HG02642 (cell line): ENCODE data around the gene IGSF3.

Experiments
- ATAC-seq: cut with Tn5 transposase; IDR thresholded peaks from one replicate; pipeline ENCODE4 v1.9.1; 2021; ENCODE audit warnings: mild to moderate bottlenecking; ENCODE audit not compliant: unreplicated experiment, poor library complexity

IGSF3 gene

DNA sequence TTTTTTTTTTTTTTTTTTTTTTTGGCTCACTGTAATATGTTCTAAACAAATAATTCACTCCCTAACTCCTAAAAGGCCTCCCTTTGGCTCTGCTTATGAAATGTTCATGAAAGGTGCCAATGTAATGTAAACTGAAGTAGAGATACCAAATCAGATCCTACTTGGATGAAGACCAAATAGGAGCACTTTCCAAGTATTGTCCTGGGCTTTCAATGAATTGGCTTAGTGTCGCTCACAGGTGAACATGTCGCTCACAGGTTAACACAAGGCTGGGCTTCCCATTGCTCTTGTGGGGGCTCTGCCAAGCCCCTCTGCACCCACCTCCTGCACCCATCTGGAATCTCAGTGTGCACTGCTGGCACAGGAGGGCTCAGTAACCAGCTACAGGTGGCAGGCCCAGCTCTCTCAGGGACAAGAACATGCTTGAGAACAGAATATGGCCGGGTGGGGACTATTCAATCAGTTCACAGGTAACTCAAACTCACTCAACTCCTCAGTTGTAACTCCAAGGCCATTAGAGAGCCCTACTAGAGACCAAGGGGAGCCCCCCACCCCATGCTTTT lies 86.1 kb downstream of the IGSF3 start:
- no peak for ATAC-seq

DNA sequence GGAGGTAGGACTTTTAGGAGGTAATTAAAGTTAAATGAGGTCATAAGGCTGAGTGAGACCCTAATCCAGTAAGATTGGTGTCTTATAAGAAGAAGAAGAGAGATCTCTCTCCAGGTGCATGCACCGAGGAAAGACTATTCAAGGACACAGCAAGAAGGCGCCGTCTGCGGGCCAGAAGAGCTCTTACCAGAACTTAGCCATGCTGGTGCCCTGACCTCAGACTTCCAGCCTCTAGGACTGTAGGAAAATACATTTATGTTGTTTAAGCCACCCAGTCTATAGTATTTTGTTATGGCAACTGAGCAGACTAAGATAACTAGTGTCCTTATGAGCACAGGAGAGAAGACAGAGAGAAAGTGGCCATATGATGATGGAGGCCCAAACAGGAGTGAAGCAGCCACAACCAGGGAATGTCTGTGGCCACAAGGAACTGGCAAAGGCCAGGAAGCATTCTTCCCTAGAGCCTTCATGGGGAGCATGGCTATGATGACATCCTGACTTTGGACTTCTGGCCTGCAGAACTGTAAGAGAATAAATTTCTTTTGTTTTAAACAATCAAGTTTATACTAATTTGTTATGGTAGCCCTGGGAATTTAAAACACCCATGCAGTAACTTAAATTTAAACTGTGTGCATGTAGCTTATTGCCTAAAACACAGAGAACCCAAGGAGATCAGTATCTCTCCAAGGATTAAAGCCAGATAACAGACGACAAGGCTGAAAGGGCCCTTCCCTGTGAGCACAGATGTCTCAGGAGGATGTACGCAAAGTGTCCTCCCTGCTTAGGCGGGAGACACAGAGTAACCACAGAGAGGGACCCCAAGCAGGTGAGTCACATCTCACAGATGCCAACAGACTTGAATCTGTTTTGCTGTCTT lies 86.8 kb downstream of the IGSF3 start:
- ATAC-seq, result no peak

DNA sequence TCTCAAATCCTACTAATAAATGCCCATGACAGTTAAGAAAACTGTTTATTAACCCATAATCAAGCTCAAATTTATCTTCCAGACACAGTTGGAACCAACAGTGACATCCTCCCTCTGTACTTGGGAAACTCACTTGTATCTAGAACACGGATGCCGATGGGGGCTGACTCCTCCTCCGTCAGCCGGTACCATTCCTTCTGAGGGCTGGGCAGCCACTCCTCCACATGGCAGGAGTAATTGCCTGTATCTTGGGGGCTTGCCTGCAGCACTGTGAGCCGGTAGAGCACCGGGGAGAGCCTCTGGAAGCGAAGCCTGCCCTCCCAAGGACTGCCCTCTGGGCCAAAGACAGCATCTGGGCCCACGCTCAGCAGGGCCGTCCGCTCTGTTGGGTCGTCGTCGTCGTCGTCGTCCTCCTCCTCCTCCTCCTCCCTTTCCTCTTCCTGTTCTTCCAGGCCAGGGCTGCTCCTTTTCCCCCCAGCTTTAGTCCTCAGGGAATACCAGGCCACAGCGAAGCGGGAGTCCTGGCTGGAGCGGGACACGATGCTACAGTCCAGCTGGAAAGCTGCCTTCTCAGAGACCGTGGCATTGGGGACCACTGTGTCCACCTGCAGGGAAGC lies 88.2 kb downstream of the IGSF3 start:
- ATAC-seq, result no peak

GRCh38 chr1:116578581-116578980 lies 89.0 kb downstream of the IGSF3 start:
- no peak for ATAC-seq

DNA sequence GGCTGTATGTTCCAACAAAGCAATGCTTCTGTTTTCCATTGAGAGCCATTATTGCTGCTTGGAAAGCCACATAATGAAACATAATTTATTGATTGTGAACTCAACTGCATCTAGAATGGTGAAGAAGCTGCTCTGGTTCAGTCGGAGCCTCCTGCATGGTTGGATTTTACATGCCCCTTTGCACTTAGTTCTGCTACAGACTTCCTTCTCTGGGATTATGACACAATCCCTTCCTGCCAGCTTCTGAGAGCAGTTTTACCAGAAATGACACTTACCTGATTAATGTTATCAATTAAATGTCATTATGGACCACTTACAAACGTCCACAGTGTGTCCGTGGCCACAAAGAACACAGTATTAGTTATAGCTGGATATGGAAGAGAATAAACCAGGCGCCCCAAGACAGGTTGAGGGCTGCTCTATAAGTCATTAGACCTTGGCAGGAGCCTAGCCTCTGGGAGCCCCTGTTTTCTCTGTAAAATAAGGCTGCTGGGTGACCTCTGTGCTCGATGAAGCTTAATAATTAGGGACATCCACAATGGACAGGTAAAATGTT lies 89.7 kb downstream of the IGSF3 start:
- ATAC-seq, result no peak

- ATAC-seq, result no peak
These were observed 92.8 kb downstream of the IGSF3 start for GRCh38 chr1:116574581-116575291.

GRCh38 chr1:116573431-116574095 lies 94.0 kb downstream of the IGSF3 start:
- no peak for ATAC-seq

DNA sequence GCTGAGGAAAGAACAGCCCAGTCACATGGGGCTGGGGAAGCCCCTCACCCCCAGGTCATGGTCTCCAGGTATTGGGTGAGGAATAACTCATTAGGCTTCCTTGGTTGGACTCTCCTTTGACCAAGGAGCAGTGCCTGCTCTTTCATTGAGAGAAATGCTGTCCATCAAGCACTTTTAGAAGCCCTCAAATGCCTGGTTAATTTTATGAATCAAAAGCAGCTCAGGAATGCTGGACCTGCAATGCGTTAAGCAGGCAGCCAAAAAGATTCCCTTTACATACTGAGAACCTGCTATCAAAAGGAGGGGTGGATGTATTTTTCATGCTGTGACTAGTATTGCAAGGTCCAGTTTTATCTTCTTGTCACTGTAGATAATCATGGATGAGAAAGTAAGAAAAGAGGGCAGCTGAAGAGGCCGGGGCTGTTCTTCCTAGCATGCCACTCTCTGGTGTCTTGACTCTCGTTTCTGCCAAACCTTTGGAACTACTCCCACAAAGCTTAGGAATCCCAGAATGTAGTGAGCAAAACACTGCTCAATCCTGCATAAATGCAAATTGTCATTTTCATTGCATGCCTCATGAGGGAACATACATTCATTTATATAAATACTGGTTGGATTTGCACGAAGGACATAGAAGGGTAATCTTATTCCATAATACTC lies 94.6 kb downstream of the IGSF3 start:
- ATAC-seq, result no peak

DNA sequence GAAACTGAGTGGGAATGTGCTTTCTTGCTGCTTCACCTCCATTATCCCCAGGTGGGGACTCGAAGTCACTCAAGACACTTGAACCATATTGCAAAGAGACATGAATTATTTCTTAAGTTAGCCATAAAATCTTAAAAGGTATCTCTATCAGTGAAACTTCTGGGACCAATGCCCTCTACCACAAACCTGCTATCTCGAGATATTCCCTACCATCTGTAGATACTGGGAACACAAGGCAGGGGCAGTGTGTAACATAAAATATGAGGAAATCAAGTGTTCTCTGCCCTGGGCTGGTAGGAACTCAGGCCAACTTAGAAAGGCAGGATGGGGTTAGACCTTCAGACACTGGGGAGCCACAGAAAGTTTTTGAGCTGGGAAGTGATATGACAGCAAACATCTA lies 95.4 kb downstream of the IGSF3 start:
- no peak for ATAC-seq

DNA sequence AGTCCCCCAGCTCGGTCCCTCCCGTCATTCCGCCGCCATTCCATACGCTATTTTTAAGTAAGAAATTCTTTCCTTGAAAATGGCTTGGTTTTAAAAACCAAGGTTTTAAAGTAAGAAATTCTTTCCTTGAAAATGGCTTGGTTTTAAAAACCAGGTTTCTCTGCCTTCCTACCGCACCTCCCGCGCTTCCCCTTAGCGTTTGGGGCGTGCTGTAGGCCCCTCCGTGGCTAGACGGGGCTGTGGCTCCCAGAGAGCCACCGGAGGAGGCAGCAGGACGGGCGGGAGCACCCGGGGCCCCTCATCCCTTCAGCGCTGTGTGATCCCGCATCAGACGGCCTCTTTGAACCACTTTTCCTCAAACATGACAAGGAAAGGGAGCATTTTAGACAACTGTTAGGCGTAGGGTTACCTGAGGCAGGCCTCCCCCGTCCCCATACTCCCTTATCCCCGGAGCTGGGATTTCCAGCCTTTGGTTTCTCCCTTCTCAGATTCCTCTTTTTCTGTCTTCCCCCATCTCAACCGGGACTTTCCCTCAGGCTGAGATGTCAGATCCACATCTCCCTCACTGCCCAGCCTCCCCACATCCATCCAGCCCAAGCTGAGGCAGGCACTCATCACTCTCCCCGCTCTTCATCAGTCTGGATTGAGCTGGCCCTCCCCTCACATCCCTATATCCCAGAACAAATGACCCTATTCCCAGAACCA lies 96.2 kb downstream of the IGSF3 start:
- ATAC-seq, result no peak

DNA sequence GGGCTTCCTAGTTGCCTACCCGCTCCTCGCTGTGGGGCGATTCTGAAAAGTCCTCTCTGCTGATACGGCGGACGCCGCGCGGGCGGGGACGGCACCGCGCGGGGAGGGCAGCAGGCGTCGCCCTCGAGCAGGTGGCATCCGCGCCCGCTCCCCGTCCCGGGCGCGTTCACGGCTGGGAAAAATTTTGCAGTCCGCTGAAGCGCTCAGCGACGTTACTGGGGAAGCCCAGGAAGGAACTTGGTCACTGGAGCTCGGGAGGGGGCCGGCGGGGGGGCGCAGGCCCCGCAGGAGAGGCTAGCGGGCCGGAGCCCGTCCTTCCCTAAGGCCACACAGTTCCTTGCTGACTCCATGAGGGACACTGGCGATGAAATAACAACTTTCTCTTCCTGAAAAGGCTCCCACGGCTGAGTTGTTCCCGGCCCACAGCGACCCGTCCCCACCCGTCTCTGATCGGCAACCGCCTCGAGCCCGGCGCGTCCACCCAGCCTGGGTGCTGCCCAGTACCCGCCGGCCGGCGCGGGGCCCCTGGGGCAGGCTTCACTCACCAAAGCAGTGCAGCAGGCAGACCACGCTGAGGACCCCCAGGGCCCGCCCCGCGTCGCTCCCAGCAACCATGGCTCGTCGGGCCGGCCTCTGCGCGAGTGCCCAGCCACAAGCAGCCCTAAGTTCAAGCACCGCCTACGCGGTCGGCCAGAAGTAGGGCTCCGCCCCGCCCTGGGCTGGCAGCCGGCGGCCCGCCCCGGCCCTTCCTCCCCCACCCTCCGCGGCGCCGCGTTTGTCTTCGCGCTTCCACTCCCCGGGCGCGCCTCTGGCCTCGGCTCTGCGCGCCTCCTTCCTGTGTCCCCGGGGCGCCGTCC lies 96.9 kb downstream of the IGSF3 start, which contains the start of gene CD58:
TSS of gene CD58 (minus strand) at position 669 of the 857 bp plus-strand sequence. CDS start at position 615, 54 bp downstream.
- peak; percentile 61 for ATAC-seq

DNA sequence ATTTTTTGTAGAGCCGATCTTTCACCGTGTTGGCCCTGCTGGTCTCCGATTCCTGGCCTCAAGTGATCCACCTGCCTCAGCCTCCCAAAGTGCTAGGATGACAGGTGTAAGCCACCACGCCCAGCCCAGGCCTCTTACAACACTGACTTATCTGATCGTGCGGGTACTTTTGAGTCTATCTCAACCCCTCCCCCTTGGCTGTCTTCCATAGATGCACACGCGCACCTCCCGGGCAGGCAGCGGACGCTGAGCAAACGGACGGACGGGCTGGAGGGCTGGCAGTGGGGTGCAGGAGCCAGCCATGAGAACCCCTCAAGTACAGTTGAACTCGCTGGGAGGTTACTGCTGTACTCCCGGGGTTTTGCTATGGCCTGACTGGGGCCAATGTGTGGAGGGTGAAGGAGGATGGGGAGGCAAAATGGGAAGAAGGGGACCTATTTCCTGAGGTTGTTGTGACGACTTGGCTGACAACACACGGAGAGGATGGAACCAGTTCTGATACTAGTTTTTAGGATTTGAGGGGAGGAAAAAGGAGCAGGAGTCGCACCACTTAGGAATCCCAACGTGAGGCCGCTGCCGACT lies 97.7 kb downstream of the IGSF3 start:
- ATAC-seq, result peak; percentile 26

DNA sequence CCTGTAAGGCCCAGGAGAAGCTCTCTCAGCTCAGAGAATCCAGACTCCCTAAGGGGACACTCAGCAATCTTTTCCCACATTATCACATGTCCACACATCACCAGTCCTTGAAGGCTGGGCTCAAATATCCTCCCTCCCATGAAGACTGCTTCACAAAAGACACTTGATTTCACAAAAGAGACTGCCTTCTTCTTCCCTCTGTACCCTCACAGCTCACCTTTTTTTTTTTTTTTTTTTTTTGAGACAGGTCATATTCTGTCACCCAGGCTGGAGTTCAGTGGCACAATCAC lies 98.2 kb downstream of the IGSF3 start:
- no peak for ATAC-seq

DNA sequence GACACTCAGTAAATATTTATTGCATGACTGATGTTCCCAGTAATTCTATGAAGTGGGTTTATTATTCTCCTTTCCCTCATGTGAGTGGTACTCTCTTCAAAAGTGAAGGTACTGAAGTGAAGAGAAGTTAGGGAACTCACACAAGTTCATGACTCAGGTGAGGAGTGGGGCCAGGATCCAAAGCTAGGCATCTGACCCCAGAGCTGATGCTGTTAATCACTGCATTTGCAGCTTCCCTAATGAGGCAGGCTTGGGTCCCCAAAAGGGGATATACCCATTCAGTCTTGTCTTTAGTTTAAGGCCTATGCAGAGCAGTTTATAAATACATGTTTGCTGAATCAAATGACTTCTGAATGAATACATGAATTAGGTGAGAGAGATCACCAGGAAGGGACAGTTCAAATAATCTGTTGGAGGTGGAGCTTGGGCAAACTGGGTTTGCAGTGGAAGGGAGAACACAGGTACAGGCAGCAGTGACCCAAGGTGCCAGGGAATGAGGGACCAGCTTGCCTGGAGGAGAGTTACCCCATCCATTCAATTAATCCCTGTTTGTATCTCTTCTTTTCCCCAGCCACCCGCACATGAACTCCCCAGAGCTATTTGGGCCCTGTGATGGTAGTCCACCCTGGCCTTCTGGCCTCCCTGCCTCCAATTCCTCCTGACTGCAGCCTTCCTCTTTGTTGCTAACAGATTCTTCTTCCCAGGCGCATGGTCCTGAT lies 98.7 kb downstream of the IGSF3 start:
- ATAC-seq, result no peak

- ATAC-seq, result no peak
These were observed 99.5 kb downstream of the IGSF3 start for GRCh38 chr1:116567790-116568661.

DNA sequence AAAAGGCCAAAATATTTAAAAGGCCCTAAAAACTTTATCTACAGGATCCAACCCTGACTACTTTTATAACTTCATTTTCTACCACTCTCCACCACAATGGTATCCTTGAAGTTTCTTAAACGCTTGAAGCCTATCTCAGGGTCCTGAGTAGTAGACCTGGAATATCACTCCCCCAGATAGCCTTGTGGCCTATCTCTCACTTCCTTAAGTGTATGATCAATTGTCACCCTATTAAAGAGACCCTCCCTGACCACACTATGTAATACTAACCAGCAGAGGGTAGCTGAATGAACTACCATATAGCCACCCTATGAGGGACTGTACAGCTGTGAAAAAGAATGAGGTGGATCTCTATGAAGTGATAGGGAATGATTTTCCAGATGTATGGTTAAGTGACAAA lies 102.3 kb downstream of the IGSF3 start:
- ATAC-seq, result no peak
